Hippocampal formation (tissue), 2 donors: Measurements from ENCODE around the gene COG3.

Experiments
- DNase-seq, 2 donors: peaks; one replicate each; lab custom pipeline; 2025; lab: John Stamatoyannopoulos, UW

The COG3 gene

DNA sequence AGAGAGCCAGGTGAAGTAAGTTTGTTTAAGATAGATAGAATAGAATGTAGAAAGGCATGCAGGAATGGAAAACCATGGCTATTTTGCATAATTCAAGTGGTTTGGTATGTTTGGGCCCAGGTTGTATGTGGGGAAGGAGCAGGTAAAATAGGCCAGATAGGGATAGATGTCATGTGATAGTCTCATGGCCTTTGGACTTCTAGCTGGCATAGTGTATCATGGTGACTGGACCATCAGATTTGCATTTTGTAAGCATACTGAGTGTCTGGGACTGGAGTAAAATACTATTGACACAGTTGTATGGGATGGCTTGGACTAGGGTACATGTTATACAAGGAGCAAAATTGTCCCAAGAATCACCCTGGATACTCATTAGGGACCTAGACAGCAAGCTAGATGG, 38.9 kb downstream of the COG3 start:
- no peak for DNase-seq

DNA sequence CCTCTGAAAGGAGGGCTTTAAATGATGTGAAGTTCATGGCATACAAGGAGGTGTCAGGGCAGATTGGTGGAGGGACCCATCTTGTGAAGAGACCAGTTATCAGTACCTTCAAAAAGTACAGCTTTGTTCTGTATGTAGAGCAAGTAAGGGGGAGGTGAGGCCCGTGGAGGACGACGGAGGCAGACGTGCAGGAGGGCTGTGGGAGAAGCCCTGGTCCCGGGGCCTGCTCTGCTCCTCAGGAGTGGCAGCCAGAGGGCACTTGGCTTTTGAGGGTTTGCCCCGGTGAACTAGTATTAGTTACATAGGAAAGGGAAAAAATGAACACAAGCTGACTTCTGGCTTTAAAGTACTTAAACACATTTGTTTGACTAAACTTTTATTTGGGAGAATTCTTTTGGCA, 42.1 kb downstream of the COG3 start:
- DNase-seq, result no peak

DNA sequence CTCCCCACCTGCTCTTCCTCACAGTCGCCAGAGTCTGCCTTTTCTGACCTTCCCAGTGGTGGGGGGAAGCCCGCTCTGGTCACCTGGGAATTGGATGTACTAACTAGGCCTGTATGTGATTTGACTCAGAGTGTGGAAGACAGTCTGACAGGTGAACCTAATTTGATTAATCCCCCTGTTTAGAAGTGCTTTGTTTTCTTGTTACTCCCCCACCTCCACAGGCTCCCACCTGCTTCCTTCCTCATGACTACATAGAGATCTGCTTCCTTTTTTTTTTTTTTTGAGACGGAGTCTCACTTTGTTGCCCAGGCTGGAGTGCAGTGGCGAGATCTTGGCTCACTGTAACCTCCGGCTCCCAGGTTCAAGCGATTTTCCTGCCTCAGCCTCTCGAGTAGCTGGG, 44.0 kb downstream of the COG3 start:
- no peak for DNase-seq

DNA sequence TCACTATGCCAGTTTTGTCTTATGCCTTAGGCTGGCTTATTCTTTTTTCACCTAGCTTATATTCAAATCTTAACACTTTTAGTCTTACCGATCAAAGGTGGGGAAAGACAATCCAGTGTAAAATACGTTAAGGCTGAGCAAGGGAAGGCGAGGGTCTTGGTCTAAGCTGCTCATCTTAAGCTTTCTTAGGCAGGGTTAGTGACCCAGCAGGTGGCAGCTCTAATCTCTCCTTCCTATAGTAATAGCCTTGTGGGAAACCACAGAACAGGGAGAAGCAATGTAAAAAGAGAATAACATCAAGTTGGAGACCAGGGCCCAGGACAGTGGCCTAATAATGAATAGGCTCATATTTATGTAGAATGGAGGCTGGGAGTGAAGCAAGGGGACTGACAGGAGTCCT, 45.9 kb downstream of the COG3 start:
- no peak for DNase-seq

DNA sequence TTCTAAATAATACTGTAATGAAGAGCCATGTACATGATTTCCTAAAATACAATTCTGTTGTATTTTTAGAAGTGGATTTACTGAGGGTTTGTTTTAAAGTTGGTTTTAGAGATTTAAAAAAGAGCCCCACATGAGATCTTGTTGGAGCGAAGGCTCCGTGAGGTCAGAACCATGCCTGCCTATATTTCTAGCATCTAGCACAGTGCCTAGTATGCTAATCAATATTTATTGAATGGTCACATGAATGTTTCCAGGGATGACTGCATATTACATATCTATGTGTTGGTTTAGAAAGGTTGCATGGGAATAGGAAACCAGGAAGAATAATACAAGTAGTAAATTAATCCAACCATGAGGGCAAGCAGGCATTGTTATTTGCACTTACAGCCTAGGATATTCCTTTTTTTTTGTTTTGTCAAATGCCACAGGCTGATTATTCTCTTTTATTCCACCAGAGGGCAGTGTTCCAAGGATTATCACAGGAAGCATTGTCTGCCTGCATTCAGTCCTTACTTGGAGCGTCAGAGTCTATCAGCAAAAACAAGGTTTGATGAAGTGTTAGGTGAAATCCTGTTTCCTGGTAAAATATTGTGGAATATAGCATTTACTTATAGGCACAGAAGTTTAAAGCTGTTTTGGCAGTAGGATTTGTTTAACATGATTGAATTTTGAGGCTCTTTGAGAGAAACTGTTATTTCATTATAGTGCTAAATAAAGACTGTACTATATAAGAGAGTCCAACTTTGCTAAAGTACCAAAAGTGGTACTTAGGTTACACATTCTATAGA, 46.8 kb downstream of the COG3 start:
- peak in 1 of 2 donors; percentile 83 for DNase-seq

DNA sequence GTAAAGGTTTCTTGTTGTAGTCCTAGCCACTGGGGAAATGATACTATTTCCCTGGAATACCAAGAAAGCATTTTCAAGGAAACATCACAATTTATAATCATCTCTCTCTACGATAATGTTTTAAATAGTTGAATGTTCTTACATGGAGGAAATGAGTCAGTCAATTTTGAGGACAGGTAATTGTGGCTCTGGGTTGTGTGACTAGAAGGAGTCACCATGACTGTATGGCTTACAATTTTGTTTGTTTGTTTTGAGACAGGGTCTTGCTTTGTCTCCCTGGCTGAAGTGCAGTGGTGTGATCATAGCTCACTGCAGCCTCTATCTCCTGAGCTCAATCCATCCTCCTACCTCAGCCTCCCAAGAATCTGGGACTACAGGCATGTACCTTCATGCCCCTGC, 47.4 kb downstream of the COG3 start:
- DNase-seq, result no peak

DNA sequence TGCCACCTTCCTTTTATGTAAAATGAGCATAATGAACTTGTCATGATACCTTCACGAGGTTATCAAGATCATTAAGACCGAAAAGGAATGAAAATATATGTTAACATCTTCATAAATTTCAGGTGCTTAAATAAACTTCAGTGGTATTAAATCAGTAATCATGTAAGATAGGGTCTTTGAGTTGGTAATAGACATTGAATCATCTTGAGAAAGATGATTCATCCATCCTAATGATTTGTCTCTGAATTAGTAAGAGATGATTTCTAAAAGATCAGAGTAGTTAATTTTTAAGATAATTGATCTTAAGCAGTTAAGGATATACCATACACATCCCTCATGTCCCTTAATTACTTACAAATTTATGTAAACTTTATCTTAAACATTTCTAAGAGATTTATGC, 52.0 kb downstream of the COG3 start:
- DNase-seq, result no peak

DNA sequence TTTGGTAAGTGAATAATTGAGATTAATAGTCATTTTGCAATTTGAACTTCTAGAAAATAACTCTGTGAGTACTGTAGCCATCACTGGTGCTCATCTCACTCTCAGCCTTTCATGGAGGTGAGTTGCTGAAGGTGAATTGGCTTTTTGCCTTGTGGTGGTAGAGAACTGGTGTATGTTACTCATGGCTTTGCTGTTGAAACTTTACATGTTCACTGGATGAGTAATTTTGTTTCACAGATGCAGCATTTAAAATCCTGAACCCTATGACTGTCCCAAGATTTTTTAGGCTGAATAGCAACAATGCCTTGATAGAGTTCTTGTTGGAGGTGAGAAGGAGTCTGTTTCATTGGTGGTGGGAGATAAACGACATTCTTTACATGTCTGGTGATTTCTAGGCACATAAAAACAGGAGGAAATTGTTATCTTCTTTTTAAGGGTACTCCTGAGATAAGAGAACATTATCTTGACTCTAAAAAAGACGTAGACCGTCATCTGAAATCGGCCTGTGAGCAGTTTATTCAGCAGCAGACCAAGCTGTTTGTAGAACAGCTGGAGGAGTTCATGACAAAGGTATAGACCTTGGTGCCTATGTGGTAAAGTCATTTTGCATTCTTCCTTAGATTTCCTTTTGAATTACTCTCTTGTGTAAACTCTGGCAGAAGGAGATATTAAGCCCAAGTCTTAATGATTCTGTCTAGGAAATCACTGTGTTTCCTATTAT, 53.9 kb downstream of the COG3 start:
- no peak for DNase-seq

DNA sequence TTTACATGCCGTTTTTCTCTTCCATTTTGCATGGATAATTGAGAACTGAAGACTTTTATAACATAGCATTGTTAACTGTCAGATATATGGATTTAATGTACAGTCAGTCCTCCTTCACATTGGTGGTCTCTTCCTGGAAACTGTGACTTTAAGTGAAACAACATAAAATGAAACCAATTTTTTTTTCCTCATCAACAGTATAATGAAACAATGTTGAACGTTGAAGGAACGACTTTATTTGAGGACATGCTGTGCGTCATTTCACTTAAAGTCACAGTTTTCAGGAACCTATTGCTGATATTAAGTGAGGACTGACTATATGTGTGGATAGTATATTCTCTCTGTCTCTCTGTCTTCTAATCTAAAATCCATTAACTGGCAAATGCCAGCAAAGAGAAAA, 54.8 kb downstream of the COG3 start:
- no peak for DNase-seq

DNA sequence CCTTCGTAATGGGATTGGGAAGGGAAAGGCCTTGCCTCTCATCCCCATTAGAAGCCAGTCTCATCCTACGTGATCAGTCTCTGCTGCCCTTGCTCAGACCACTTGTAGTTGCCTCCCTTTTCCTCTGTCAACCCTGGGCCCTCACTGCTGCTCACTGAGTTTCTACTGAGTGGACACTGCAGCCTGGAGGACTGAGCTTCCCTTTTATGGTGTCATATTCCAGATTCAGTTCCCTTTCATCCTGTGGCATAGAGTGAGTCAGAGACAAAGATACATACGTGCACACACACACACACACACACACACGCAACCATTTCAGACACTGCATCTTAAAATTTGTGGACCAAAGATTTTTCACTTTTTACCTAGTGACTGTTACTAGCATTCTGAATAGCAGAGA, 56.6 kb downstream of the COG3 start:
- no peak for DNase-seq

DNA sequence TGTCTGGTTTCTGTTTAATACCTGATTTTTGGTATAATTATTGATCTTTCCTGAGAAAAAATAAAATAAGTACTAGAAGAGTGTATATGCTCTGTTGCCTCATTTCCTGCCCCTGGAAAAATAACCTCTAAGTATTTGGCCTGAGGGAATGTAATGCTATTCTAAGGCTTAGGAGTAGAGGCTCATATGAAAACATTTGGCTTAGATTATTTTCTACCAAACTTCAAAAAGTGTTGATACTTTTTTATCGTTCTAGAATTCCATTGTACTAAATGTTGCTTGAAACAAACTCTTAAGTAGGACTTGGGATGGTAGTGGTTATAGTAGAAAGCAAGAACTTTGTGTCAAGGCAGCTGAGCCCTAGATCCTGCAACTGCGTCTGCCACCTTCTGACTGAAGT, 57.8 kb downstream of the COG3 start:
- DNase-seq, result no peak

DNA sequence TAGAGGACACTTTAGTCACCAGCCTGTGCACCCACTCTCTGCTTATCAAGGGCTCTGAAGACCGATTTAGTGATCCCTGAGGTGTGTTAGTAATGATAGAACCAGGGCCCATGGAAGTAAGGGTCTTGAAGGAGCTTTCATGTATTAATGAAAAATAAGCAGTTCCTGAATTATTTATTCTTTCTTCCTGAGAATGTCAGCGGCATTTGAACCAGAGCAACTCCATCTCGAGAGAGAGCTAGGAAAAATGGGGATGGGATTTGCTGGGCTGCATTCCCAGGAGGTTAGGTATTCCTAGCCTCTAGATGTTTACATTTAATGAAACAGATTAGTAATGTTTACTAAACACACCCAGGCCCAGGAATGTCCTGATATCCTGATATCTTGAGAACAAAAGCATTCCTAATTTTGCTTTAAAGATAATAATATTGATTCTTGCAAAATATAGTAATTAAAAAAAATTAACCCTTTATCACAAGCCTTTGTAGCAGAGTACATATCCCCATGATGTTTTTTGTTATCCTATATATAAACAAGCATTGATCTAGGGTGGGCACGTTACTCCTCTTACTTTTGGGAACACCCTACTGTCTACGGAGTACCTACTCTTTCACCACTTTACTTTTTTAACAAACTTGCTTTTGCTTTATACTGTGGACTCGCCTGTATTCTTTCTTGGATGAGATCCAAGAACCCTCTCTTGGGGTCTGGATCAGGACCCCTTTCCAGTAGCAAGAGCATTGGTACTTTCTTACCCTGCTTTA, 63.1 kb downstream of the COG3 start:
- DNase-seq, result no peak

DNA sequence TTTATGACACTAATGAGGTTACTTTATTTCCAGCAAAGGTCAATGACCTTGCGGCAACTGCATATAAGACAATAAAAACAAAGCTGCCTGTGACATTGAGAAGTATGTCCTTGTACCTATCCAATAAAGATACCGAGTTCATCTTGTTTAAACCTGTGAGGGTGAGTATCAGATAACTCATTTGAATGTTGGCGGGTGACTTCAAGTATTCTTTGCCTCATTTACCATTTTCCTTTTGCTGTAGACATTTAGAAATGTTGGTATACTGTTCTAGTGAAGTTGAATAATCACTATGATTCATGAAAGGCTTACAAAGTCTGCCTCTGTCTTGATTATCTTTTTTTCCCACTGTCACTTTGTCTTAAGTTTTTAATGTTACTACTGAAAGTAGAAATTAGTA, 65.0 kb downstream of the COG3 start:
- no peak for DNase-seq

DNA sequence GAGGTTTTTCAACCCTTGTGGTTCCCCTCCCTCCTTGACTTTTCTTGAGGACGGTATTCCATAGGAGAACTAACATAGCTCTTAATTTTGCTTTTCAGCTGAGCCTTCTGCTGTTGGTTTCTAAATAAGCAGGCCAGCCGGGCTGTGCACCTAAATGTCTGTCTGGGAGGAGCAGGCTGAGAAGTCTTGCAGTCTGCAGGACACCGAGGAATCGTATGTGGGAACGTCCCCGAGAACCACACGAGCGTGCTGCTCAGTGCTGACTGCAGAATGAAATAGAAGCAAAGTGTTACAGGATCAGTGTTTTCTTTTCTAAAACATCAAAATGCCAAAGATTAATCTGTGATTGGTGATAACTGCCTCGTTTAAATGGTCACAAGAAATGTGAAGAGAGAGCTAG, 69.9 kb downstream of the COG3 start:
- no peak for DNase-seq

DNA sequence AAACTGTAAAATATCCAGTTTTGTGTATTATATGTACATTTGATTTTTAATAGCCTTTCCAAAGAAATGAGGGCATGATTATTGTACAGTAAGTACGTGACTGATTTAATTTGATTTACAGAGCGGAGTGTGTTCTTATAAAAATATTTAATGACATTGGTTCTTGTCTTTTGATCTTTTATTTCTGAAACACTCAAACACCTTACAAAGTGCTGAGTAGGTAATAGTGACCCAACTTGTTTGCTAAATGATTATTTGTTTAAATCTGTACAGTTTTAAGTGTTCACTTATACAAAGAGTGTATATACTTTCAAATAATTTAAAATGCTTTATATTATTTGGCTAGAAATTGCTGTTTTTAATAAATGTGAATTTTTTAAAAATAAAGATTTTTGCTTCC, 71.5 kb downstream of the COG3 start:
- no peak for DNase-seq

DNA sequence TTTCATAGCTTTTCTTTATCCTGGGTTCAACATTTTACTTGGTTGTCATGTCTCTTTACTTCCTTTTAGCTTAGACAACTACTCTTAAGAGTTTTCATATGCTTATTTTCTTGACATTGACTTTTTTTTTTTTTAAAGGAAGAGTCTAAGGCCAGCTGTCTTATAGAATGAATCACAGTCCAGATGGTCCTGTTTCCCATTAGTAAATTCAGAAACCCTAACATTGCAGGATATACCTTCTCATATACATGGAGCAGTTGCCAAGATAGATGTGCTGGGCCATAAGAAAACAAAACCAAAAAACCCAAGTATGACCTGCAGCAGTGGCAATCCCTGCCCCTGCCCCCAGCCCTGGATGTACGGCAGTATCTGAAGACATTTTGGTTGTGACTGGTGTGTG, 72.8 kb downstream of the COG3 start:
- DNase-seq, result no peak

DNA sequence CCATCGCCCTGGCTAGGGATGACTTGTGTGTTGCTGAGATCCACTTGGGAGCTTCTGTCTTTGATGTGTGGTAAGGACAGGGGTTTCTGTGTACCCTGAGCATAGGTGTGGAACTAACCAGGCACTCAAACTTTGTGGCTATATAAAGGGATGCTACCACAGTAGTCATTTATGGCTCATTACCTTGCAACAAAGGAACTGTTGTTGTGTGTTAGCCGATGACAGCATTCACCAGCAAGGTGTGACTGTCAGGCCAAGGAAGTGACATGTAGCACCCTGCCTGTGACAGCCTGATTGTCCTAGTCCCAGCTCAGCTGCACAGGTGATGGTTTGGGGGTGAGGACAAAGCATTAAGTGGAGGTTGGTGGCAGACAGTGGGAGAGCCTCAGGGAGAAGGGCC, 73.6 kb downstream of the COG3 start:
- DNase-seq, result no peak

DNA sequence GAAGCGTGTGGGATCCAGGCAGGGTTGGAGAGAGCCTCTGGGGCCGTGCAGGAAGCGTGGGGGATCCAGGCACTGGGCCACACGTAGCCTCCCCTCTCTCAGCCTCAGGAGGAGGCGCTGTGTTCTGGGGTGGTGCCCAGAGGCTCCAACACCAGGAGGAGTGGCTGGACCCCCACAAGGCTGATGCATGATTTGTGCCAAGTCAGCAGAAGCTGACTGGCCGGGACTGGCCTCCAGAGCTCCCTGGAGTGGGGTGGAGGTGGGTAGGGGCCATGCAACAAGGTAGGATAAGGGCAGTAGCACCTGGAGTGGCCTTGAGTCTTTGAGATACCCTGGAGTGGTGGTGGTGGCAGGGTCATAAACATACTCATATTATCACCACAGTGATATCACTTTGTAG, 75.5 kb downstream of the COG3 start:
- DNase-seq, result no peak

DNA sequence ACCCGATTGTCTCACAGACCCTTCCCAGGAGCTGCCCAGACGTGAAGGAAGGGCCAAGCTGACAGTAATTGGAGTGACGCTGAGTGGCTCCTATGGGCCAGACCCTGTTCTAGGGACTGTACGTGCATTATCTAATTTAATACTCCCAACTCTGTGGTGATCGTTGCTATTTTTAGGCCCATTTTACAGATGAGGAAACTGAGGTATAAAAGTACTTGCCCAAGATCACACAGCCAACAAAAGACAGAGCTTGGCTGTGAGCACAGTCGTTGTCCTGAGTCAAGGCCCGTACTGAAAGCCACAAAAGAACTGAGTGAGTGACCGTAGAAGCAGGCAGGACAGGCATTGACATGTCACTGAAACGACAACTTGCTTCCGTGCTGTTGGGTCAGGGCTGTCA, 76.1 kb downstream of the COG3 start:
- no peak for DNase-seq

DNA sequence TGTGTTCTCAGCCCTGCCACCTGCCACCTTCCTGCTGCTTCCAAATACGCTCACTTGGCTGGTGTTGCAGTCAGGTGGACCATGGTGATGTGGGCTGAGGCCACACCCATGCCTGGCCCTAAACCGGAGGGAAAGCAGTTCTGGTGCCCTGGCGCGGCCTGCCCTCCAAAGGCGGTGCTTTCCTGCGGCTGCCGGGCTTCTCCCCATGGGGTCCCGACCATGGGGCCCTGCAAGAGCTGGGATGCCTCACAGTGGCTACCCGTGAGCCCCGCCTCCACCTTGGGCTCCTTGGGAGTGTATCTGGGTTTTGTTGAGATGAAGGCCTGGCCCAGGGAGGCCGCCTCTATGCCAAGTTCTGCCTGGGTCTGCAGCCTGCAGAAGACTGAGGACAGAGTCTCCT, 77.1 kb downstream of the COG3 start:
- no peak for DNase-seq

DNA sequence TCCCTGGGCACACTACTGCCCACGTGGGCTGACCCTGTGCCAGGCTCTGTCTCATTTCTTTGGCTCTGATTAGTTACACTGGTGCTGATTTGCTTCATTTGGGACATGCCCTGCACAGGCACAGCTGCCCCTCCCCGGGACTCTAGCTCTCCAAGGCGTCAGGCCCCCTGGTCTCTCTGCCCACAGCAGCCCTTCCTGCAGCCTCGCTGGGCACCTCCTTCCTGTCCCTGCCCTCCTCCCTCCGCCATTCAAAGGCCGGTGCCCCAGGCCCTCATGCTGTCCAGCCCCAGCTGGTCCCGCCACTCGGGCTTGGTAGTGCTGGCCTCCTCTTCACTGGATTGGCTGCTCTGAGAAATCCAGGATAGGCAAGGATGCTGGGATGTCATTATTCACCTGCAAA, 77.7 kb downstream of the COG3 start:
- no peak for DNase-seq

DNA sequence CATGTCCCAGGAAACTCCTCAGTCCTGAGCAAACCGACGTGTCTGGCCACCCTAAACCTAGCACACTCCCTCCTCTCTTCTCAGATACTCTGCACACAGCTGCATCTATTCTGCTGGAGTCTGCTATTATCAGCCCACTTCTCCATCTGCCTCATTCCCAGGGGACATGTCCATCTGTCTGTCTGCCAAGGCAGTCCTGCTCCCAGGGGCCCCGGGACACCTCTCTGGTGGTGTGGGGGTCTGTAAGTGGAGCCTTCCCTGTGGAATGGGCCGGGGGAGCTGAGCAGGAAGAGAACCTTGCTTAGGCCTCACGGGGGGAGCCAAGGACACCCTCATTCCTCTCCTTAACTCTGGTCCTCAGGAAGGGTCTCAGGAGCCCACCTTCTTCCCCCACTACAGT, 78.1 kb downstream of the COG3 start:
- DNase-seq, result no peak

DNA sequence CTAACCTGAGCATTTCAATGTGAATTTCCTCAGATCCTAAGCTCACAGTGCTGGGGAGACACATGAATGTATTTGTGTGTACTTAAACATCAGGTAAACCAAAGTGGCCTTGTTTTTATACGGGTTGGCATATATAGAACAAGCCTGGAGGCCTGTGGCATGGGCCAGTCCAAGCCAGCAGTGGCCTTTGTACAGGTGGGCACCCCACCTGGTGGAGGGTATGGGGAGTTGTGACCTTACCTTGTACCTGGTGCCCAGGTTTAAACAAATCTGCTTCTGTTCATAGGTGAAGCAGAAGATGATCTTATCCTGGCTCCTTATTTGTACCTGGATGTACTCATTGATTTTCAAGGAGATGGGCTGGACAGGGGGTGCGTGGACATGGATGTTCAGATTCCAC, 79.8 kb downstream of the COG3 start:
- DNase-seq, result no peak
